ENCODE measurements around the gene WDR38.

WDR38 gene

GRCh38 chr9:124886461-124886860, 33.2 kb downstream of the WDR38 start:
- no peak for DNase-seq

- DNase-seq, result no peak
Measured at GRCh38 chr9:124886866-124887492, 33.7 kb downstream of the WDR38 start.

DNA sequence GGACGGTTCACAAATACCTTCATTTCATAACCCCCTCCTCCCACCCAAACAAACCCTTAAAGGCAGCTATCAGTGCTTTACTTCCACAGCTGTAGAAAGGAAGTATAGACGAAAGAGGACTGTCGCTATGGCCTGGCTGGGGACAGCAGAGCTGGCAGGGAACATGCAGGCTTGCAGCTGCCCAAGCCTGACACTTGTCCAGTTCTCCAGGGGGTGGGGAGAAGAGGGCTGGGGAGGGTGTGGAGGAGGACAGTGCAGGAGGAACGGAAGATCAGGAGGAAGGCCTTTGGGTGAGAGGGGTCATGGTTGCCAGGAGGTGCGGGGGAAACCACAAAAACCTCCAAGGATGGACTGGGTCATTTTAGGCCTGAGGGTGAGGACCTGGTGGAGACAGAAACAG, 34.6 kb downstream of the WDR38 start:
- no peak for DNase-seq

DNA sequence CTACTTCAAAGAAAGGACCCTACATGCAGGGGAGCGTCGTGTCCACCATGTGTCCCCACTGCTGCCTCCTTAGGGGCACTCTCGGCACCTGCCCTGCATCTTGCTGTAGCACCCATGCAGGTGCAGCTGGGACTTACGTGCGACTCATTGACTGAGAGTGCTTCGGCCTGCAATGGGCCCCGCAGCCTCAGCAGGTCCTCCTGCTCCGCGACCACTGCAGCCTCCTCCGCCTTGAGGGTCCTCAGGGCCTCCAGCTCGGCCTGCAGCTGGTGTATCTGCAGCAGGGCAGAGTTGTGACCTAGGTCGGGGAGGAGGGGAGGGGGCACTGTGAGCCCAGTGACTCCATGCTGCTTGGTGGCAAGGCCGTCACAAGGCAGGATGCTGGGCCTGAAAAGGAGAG, 35.7 kb downstream of the WDR38 start:
- DNase-seq, result no peak

- DNase-seq, result no peak
Measured at GRCh38 chr9:124890179-124890578, 36.9 kb downstream of the WDR38 start.

DNA sequence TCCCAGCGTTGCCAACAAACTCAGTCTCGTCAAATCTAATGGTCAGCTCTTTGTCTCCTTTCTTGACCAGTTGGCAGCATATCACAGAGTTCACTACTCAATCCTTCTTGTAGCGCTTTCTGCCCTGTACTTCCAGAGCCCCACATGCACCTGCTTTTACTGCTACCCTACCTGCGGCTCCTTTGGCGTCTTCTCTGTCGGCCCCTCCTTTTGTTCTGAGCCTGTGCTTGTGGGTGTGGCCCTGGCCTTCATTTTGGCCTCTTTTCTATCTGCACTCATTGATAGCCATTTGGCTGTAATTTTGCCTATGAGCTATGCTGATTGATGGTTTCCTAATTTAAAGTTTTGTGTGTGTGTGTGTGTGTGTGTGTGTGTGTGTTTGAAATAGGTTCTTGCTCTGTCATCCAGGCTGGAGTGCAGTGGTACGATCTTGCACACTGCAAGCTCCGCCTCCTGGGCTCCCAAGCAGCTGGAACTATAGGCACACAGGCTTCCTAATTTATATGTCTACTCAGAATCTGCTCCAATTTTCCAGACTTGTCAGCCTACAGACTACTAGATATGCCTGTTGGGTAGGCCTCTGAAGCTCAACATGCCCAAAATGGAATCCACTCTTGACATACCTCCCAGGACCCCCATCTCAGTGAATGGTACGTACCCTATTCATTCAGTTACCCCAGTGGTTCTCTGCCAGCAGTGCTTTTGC, 40.9 kb downstream of the WDR38 start:
- DNase-seq, result no peak

- no peak for DNase-seq
Measured at GRCh38 chr9:124894741-124895170, 41.5 kb downstream of the WDR38 start.

GRCh38 chr9:124897570-124898460, 44.6 kb downstream of the WDR38 start:
- no peak for DNase-seq

GRCh38 chr9:124899845-124900244, 46.6 kb downstream of the WDR38 start:
- DNase-seq, result no peak

GRCh38 chr9:124906966-124907365, 53.7 kb downstream of the WDR38 start:
- DNase-seq, result no peak

Measured in NCI-H226 (cell line).